ENCODE measurements around the gene PHACTR2.
"Not testable (repeated sequence)": the region's sequence is repeated elsewhere in the genome, so short reads cannot be mapped to it uniquely, and the experiment has no call there.

PHACTR2 gene

DNA sequence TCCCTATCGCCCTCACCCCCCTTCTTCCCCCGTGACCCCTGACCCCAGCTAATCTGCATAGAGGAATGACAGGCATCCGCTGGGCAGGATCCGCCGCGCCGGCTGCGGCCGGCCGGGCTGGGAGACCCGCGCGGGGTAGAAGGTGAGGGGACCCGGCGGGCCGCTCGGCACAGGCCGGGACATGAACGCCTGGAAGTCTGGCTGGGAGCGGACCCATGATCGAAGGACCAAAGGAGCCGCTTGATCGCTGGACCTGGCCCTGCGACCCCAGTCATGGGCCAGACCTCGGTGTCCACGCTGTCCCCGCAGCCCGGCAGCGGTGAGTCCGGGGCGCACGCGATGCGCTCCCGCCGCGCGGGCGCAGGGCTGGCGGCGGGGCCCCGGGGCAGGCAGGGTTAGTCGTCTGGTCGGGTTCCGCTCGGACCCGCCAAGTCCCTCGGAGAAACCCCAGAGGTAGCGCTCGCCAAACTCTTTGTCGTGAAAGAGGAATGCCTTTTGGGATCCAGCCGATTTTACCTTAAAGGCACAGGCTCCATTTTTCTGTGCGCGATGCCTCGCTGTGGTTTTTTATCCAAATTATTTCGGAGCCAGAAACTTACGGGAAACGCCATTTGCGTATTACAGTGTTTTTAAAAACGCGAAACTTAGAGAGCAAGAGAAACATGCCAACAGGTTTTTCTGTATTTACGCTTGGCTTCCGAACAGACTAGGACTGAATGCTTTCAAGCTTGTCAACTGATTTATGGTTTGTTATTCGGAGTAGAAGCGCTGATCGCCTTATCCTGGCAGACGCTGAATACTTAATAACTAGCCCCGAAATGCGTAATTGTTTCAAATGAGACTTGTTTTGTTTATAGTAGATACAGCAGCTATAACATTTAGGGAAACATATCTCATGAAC is at the start of gene PHACTR2:
Gene PHACTR2 (plus strand): TSS at position 75 of the 901 bp plus-strand sequence. CDS start 199 bp downstream, at position 274.
- DNase-seq, result peak; percentile 14

DNA sequence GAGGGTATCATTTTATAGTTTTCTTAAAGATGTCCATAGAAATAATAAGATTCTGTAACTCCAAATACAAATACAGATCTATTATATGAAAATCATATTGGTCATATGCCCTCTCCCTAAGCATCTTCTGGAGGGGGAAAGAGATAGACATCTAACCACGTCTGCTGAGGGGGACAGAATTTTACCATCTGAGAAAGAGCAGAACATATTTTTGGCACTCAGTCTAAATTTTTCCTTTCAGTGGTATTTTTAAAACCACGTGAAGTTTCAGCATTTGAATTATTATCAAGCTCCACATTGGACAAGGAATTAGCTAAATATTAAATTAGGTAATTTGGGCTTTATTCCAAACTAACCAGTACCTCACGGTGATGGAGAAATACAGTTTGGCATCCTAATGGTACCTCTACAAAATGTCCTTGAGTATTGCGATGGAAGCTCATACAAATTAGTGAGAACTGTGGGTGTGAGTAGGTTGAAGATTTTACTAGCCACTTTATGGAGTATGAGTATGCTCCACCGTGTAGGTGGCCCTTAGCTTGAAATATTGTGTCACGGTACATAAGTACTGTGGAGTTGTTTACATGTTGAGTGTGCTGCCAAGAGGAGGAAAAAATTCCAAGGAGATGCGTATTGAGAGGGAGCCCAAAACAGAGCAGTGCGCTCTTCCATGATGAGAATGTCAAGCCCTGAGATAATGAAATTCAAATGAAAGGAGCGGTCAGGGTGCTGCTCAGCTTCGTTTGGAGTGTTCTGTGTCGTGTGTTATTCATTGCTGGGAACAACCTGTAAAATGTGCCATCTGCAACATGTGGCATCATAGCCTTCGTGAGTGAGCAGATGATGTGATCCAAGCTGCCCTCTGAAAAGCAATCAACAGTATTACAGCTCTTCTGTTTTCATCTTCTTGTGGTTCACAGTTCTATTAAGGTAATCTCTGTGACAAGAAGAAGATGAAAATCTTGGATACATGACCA is 48.4 kb upstream of the PHACTR2 start:
- DNase-seq, result no peak

DNA sequence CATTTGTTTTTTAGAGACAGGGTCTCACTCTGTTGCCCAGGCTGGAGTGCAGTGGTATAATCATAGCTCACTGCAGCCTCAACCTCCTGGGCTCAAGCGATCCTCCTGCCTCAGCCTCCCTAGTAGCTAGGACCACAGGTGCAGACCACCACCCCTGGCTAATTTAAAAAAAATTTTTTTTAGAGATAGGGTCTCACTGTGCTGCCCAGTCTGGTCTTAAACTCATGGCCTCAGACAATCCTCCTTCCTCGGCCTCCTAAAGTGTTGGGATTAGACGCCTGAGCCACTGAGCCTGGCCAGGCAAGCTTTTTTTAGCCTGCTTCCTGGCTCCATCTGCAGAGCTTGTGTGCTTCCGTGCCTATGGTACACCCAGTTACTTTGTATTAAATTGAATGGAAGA is 46.6 kb upstream of the PHACTR2 start:
- not testable (repeated sequence) for DNase-seq

DNA sequence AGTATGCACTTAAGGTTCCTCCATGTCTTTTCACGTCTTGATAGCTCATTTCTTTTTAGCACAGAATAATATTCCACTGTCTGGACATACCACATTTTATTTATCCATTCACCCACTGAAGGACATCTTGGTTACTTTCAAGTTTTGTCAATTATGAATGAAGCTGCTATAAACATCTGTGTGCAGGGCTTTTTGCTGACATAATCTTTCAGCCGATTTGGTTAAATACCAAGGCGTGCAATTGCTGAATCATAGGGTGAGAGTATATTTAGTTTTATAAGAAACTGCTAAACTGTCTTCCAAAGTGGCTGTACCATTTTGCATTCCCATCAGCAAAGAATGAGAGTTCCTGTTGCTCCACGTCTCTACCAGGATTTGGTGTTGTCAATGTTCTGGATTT is 44.9 kb upstream of the PHACTR2 start:
- DNase-seq, result no peak

DNA sequence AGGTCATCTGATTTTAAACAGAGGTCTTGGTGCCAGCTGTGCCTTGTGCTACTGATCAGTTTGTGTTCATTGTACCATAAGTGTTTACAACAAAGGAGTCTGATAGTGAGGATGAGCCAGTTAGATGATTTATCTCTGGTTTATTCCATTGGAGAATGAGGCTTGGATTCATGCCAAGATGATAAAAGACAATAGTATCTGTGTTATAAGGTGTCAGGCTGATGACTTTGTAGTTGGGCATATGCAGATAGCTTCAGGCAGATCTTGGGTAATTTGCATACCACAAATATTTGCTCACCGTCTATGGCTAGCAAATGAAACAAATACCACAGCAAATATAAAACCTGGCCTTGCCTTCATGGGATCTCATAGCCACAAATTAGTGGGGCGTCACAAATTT is 43.3 kb upstream of the PHACTR2 start:
- DNase-seq, result no peak

DNA sequence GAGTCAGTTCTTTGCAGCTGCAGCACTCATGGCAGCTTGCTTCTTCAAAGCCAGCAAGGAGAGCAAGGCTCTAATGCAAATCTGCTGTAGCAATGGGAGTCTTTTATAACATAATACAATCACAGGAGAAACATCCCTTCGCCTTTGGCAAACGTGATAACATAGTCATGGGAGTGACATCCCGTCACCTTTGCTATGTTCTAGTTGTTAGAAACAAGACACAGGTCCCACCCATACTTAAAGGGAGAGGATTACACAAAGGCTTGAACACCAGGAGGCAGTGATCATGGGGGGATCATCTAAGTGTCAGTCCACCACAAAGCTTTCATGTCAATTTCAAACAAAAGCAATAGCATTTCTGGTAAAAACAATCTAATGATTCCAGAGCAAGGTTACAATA is 40.1 kb upstream of the PHACTR2 start:
- no peak for DNase-seq

DNA sequence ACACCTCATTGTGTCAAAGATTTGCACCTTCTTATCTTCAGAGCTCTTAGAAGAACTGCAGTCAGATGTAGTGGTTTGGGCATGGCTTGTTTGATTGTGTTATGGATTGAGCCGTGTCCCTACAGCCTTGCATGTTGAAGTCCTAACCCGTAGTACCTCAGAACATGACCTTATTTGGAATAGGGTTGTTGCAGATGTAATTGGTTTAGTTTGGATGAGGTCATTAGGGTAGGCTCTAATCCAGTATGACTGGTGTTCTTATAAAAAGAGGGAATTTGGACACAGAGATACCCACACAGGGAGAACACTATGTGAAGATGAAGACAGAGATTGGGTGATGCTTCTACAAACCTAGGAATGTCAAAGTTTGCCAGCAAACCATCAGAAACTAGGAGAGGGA is 35.4 kb upstream of the PHACTR2 start:
- DNase-seq, result no peak

DNA sequence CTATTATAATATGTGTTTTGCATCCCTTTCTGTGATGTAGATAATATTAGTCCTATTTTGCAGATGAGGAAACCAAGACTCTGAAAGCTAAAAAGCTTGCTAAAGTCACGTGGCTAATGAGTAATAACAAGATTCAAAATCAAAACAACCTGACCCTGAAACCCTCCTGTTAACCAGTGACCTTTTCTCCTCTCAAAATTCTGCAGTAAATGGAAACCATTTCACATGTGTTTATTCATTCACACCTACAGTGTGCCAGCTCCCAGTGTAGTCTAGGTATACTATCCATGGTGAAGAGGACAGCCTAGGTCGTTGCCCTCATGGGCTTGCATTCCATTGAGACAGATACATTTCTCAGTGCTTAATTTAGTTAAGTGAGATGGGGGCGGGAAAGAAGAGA is 30.6 kb upstream of the PHACTR2 start:
- no peak for DNase-seq

DNA sequence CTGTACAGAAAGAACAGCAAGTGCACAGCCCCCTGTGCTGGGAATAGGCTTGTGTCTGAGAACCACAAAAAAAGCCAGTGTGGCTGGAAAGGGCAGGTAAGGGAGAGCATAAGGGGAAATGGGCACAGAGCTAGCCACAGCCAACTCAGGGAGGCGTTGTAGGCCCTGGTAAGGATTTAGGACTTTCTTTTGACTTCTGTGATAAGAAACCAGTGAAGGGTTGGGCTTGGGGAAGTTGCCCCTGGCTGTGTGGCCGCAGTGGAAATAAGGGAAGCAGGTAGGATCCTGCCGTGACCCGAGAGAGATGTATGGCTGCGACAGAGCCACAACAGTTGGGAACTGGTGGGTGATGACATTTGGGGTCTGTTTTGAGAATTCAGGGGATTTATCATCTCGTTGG is 30.0 kb upstream of the PHACTR2 start:
- no peak for DNase-seq

DNA sequence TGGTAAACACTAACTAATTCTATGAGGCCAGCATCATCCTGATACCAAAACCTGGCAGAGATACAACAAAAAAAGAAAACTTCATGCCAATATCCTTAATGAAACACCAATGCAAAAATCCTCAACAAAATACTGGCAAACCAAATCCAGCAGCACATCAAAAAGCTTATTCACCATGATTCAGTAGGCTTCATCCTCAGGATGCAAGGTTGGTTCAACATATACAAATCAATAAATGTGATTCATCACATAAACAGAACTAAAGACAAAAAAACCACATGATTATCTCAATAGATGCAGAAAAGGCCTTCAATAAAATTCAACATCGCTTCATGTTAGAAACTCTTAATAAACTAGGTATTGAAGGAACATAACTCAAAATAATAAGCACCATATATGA is 28.4 kb upstream of the PHACTR2 start:
- DNase-seq, result not testable (repeated sequence)

DNA sequence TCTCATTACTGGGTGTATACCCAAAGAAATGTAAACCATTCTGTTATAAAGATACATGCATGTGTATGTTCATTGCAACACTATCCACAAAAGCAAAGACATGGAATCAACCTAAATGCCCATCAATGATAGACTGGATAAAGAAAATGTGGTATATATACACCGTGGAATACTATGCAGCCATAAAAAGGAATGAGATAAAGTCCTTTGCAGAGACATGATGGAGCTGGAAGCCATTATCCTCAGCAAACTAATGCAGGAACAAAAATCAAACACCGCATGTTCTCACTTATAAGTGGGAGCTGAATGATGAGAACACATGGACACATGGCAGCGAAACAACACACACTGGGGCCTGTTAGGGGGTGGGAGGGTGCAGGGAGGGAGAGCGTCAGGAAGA is 26.4 kb upstream of the PHACTR2 start:
- not testable (repeated sequence) for DNase-seq

DNA sequence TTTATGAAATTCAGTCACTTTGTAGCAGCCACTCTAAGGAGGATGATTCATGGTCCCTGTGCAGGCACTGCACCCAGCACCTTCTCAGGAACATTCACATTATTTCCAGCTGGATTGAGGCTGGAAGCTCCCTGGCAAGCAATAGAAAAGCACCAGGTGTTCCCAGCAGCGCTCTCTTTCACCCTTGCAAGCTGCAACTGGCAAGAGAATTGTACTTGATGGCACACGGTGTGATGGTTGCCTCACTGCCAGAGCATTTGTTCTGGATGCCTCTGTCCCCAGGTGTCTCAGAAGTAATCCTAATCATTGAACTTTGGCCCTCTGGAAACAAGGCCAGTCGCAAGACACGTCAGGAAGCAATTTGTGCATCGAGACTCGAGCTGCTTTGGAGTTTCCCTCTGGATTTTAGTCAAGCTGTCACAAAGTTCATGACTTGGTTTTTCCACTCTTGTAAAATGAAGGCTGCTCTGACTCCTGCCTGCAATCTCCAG is 24.9 kb upstream of the PHACTR2 start:
- DNase-seq, result no peak

DNA sequence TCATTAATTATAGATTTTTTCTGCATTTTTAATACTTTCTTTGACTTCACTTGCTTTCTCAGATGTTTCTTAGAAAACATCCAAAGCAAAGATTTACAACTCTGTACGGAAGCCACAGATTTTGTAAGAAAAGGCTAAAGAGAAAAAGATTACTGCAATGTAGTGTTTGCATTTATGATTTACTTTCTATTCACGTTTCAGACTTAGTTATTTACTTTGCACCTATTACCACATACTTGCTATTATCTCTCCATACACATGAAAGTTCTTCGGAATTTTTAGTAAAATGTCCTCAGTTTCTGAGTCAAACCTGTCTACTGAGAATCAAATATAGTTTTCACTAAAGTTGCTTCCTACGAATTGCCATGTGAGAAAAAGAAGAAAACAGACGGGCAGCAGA is 22.2 kb upstream of the PHACTR2 start:
- no peak for DNase-seq

DNA sequence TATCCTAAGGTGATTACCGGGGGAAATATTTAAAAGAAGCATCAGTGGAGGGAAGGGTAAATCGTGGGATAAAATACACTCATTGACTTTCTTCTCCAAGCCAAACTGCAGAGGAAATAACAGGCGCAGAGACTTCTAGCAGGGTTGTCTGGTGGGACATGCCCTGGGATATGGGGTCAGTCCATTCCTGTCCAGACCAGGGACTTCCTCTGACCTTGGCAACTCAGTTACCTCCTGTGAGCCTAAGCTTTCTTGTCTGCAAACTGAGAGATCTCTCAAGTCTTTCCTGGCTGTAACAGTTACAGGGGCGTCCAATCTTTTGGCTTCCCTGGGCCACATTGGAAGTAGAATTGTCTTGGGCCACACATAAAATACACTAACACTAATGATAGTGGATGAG is 21.7 kb upstream of the PHACTR2 start:
- no peak for DNase-seq

DNA sequence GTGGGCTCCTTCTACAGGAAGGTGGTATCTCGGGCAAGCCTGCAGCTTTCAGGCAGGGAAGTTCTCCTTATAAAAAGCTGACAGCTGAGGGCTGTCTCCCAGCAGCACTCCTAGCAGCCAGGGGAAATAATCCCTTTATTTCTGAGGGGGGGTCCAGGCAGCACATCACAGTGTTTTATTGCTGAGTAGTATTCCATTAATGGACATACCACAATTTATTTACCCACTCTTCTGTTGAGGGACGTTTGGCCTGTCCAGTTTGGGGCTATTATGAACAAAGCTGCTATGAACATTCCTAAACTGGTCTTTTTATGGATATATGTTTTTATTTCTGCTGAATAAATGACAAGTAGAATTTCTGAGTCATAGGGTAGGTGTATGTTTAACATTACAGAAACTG is 20.0 kb upstream of the PHACTR2 start:
- DNase-seq, result no peak

DNA sequence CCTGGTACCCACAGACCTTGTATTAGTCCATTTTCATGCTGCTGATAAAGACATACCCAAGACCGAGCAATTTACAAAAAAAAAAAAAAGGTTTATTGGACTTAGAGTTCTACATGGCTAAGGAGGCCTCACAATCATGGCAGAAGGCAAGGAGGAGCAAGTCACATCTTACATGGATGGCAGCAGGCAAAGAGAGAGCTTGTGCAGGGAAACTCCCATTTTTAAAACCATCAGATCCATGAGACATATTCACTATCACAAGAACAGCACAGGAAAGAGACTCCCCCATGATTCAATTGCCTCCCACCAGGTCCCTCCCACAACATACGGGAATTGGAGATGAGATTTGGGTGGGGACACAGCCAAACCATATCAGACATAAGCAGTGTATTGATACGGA is 17.6 kb upstream of the PHACTR2 start:
- DNase-seq, result not testable (repeated sequence)

DNA sequence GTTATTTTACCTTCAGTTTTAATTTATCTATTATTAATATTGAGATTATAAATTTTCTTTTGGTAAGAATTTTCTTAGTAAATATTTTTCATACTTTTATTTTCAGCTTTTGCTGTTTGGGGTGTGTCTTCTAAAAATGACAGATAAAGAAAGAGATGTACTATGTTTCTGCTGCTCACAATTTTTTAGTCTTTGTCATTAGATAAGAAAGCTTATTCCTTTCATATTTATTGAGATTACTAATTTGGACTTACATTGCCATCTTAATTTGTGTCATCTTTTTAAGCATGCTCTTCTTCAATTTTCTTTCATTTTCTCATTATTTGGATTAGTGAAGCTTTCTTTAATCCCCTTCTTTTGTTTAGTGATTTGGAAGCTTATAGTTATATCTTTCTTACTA is 13.6 kb upstream of the PHACTR2 start:
- DNase-seq, result no peak

DNA sequence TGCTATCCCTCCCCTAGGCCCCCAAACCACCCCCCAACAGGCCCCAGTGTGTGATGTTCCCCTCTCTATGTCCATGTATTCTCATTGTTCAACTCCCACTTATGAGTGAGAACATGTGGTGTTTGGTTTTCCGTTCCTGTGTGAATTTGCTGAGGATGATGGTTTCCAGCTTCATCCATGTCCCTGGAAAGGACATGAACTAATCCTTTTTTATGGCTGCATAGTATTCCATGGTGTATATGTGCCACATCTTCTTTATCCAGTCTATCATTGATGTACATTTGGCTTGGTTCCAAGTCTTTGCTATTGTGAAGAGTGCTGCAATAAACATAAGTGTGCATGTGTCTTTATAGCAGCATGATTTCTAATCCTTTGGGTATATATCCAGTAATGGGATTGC is 11.8 kb upstream of the PHACTR2 start:
- not testable (repeated sequence) for DNase-seq

DNA sequence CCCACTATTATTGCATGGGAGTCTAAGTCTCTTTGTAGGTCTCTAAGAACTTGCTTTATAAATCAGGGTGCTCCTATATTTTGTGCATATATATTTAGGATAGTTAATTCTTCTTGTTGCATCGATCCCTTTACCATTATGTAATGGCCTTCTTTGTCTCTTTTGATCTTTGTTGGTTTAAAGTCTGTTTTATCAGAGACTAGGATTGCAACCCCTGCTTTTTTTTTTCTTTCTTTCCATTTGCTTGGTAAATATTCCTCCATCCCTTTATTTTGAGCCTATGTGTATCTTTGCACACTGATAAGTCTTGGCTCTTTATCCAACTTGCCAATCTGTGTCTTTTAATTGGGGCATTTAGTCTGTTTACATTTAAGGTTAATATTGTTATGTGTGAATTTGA is 8.3 kb upstream of the PHACTR2 start:
- not testable (repeated sequence) for DNase-seq

DNA sequence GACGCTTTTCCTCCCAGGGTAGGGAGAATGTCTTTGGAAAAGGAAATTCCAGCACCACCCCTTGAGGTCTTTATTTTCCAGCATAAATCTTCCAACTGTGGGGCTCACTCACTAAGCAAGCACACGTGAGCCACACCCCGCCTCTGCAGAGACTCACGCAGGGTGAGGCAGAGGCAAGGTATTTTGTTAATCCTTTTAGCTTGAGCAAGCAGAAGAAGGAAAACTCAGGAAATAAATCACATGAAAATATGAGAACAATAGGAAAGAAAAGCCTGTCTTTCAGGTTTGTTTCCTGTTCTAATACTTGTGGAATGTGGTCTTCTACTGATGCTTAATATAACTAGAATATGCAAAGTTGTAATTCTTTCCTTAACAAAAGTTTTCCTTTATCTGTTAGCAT is 4.1 kb upstream of the PHACTR2 start:
- DNase-seq, result no peak

DNA sequence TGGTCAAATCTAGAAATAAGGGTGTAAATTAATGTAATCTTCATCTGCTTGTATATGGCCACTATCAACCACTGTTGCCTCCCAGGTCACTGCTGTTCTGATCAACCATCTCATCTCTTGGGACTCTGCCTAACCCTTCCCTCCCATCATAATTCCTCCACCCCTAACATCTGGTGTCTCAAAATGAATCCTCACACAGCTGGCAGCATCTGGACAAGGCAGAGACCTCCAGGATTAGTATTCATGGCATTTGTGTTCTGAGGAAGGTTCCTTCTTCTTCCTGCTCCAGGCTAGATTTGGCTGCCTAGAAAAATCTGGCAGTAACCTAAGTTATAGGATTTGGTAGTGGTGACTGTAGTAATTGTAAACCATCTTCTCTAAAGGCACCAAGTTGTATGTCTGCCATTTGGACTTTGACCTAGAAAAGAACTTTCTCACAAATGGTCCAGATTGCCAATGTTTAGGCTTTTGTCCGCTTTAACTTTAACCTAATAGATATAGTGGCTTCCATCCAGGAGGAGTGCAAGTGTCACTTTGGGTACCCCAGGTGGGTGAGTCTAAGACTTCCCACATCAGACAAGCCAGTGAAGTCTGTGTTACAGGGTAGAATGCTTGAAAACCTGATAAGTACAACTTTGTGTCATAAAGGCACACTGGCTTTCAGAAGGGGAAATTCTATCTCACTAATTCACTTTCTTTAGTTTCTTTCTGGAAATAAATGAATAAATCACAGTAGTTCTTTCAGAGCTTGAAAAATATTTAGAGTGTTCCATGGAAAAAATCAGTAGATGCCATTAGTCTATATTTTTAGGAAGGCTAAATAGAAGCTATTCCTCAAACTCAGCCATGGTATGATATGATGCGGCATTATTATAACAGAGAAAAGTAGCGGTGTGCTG is 3.0 kb upstream of the PHACTR2 start:
- DNase-seq, result no peak

DNA sequence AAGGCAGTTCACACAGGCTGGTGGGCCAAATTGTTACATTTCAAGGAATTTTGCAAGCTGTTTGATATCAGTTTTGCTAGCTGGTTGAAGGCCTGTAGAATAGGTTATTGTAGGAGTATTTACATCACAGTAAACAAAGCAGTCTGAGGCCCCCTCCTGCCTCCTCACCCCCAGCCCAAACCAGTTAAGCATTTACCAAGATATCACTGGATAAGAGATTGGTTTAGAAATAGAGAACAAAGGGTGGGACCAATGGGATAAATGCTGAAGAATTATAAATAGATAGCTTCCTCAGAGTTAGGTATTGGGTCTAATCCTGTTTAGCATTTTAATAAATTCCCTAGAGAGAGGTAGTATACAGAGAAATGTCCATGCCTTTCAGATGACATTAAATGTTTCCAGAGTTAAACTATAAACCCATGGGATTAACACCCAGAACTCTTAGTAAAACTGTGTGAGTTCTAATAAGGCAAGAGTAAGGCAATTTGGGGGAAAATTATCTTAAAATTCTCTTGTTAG is 2.3 kb upstream of the PHACTR2 start:
- DNase-seq, result no peak
